Epithelial cell of proximal tubule (primary cell): ENCODE data around the gene DNAJC22. TPM values are rescaled to one million over a fixed set of nuclear protein-coding genes. Genes with fewer than 3 reads are reported as not detected.
"Not testable (repeated sequence)": the region's sequence is repeated elsewhere in the genome, so short reads cannot be mapped to it uniquely, and the experiment has no call there.

Source experiments
- DNase-seq: peaks from one replicate; pipeline ENCODE4 v3.0.0-alpha.2; 2011; ENCODE audit warnings: low read depth
- H3K4me3 ChIP-seq: 2 replicates; pipeline ENCODE4 v1.5.1; 2011; ENCODE audit warnings: low read depth, mild to moderate bottlenecking, low read length
- CTCF ChIP-seq: conservative IDR thresholded peaks from 2 replicates; pipeline ENCODE4 v1.5.1; 2012; ENCODE audit warnings: low read depth, mild to moderate bottlenecking, low read length
- total RNA-seq: library from RNA; depleted of rRNA; stranded (reverse); fragments of >200 nt; gene quantifications from 2 replicates; pipeline ENCODE4 v1.2.3, GENCODE V29; 2015

The DNAJC22 gene
- total RNA-seq, 1 donor from 2014 or later: 0.40 TPM

GRCh38 chr12:49309386-49309785, 37.3 kb upstream of the DNAJC22 start:
- no peak overlapping the region for H3K4me3 ChIP-seq
- no peak for TF ChIP-seq CTCF
- DNase-seq: no peak

- not testable (repeated sequence) for DNase-seq, H3K4me3 ChIP-seq
Measured at GRCh38 chr12:49310451-49311000, 36.2 kb upstream of the DNAJC22 start.

- TF ChIP-seq CTCF: no peak
- no peak overlapping the region for H3K4me3 ChIP-seq
- no peak for DNase-seq
Measured at GRCh38 chr12:49314811-49315210, 31.9 kb upstream of the DNAJC22 start.

GRCh38 chr12:49317118-49317517, 29.6 kb upstream of the DNAJC22 start:
- not testable (repeated sequence) for H3K4me3 ChIP-seq, DNase-seq

GRCh38 chr12:49320411-49321103, 26.1 kb upstream of the DNAJC22 start:
- not testable (repeated sequence) for H3K4me3 ChIP-seq, DNase-seq

- no peak for TF ChIP-seq CTCF
- DNase-seq: no peak
- peak overlapping the region; percentile 87 for H3K4me3 ChIP-seq
Measured at GRCh38 chr12:49322367-49322707, 24.4 kb upstream of the DNAJC22 start.

- no peak for TF ChIP-seq CTCF
- H3K4me3 ChIP-seq: peak within 1 kb of the TSS; percentile 87
- peak; percentile 86 for DNase-seq
Measured at GRCh38 chr12:49322708-49323523, 23.8 kb upstream of the DNAJC22 start, which contains the start of gene TROAP. TROAP (plus strand) TSS chr12:49323255; CDS start chr12:49323609, 354 bp downstream.

- TF ChIP-seq CTCF: no peak
- H3K4me3 ChIP-seq: peak overlapping the region; percentile 87
Measured at GRCh38 chr12:49323524-49324097, 23.1 kb upstream of the DNAJC22 start.

More at GRCh38 chr12:49323524-49324097, 23.1 kb upstream of the DNAJC22 start:
- no peak for DNase-seq
